Measurements from ENCODE around the gene FUT8.

Gene FUT8

GRCh38 chr14:65600742-65601141 lies 188.2 kb downstream of the FUT8 start:
- no peak overlapping the region for H3K27ac ChIP-seq (ENCODE audit: low read length)
- no peaks in the 10 kb centered on the region for H3K27me3 ChIP-seq (ENCODE audit: insufficient read depth, low read length)
- H3K4me3 ChIP-seq (ENCODE audit: low read length), result no peak overlapping the region
- no peaks in the 10 kb centered on the region for H3K36me3 ChIP-seq (ENCODE audit: insufficient read depth, low read depth, low read length)
- H3K9ac ChIP-seq (ENCODE audit: low read depth, low read length), result no peak overlapping the region
- no peaks in the 10 kb centered on the region for H3K9me3 ChIP-seq (ENCODE audit: insufficient read depth, low read depth, low read length)
- no peaks in the 10 kb centered on the region for H3K4me1 ChIP-seq (ENCODE audit: insufficient read depth, low read length)

GRCh38 chr14:65604535-65604934 lies 192.0 kb downstream of the FUT8 start:
- no peak overlapping the region for H3K4me3 ChIP-seq (ENCODE audit: low read length)
- H3K9me3 ChIP-seq (ENCODE audit: insufficient read depth, low read depth, low read length), result no peaks in the 10 kb centered on the region
- no peak overlapping the region for H3K27ac ChIP-seq (ENCODE audit: low read length)

GRCh38 chr14:65604936-65605335 lies 192.4 kb downstream of the FUT8 start:
- no peak overlapping the region for H3K9ac ChIP-seq (ENCODE audit: low read depth, low read length)
- no peaks in the 10 kb centered on the region for H3K27me3 ChIP-seq (ENCODE audit: insufficient read depth, low read length)
- no peak overlapping the region for H3K4me3 ChIP-seq (ENCODE audit: low read length)
- no peak overlapping the region for H3K27ac ChIP-seq (ENCODE audit: low read length)
- no peaks in the 10 kb centered on the region for H3K9me3 ChIP-seq (ENCODE audit: insufficient read depth, low read depth, low read length)
- H3K4me1 ChIP-seq (ENCODE audit: insufficient read depth, low read length), result no peaks in the 10 kb centered on the region
- no peaks in the 10 kb centered on the region for H3K36me3 ChIP-seq (ENCODE audit: insufficient read depth, low read depth, low read length)

More at GRCh38 chr14:65604535-65604934, 192.0 kb downstream of the FUT8 start:
- H3K9ac ChIP-seq (ENCODE audit: low read depth, low read length), result no peak overlapping the region
- no peaks in the 10 kb centered on the region for H3K27me3 ChIP-seq (ENCODE audit: insufficient read depth, low read length)
- no peaks in the 10 kb centered on the region for H3K36me3 ChIP-seq (ENCODE audit: insufficient read depth, low read depth, low read length)
- no peaks in the 10 kb centered on the region for H3K4me1 ChIP-seq (ENCODE audit: insufficient read depth, low read length)

DNA sequence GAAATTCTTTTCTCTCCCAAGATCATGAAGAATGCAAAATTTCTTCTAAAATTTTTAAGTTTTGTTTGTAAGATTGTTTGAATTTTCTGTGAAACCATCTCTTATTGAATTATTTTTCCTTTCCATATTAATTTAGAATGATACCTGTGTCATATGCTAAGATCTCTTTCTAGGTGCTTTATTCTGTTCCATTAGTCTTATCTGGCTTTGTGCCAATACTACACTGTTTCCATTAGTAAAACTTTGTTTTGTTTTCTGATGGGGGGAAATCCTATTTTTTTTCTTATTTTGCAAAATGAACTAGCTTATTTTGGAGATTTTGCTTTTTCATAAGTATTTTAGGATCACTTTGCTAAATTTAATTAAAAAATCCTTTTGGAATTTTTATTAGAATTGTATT lies 193.9 kb downstream of the FUT8 start:
- Histone ChIP-seq H3K27ac (ENCODE audit: low read length) (no peak overlapping the region), H3K9ac (ENCODE audit: low read depth, low read length) (no peak overlapping the region), H3K9me3 (ENCODE audit: insufficient read depth, low read depth, low read length) (no peaks in the 10 kb centered on the region), H3K4me1 (ENCODE audit: insufficient read depth, low read length) (no peaks in the 10 kb centered on the region), H3K4me3 (ENCODE audit: low read length) (no peak overlapping the region), H3K36me3 (ENCODE audit: insufficient read depth, low read depth, low read length) (no peaks in the 10 kb centered on the region), H3K27me3 (ENCODE audit: insufficient read depth, low read length) (no peaks in the 10 kb centered on the region)

GRCh38 chr14:65613131-65613650 lies 200.7 kb downstream of the FUT8 start:
- no peaks in the 10 kb centered on the region for H3K4me1 ChIP-seq (ENCODE audit: insufficient read depth, low read length)
- H3K27ac ChIP-seq (ENCODE audit: low read length), result no peak overlapping the region
- 0 out of 2 replicates have a peak, but pooled peaks cover 4% of the 10 kb centered on the region for H3K36me3 ChIP-seq (ENCODE audit: insufficient read depth, low read depth, low read length)
- H3K4me3 ChIP-seq (ENCODE audit: low read length), result no peak overlapping the region
- H3K9me3 ChIP-seq (ENCODE audit: insufficient read depth, low read depth, low read length), result no peaks in the 10 kb centered on the region
- no peaks in the 10 kb centered on the region for H3K27me3 ChIP-seq (ENCODE audit: insufficient read depth, low read length)
- H3K9ac ChIP-seq (ENCODE audit: low read depth, low read length), result no peak overlapping the region

- Histone ChIP-seq H3K9ac (ENCODE audit: low read depth, low read length) (no peak overlapping the region), H3K27ac (ENCODE audit: low read length) (no peak overlapping the region), H3K4me3 (ENCODE audit: low read length) (no peak overlapping the region), H3K9me3 (ENCODE audit: insufficient read depth, low read depth, low read length) (no peaks in the 10 kb centered on the region), H3K27me3 (ENCODE audit: insufficient read depth, low read length) (no peaks in the 10 kb centered on the region), H3K4me1 (ENCODE audit: insufficient read depth, low read length) (no peaks in the 10 kb centered on the region; the same call in 1 of the 2 replicates), H3K36me3 (ENCODE audit: insufficient read depth, low read depth, low read length) (0 out of 2 replicates have a peak, but pooled peaks cover 4% of the 10 kb centered on the region)
Observed at GRCh38 chr14:65618996-65619395, 206.5 kb downstream of the FUT8 start.

DNA sequence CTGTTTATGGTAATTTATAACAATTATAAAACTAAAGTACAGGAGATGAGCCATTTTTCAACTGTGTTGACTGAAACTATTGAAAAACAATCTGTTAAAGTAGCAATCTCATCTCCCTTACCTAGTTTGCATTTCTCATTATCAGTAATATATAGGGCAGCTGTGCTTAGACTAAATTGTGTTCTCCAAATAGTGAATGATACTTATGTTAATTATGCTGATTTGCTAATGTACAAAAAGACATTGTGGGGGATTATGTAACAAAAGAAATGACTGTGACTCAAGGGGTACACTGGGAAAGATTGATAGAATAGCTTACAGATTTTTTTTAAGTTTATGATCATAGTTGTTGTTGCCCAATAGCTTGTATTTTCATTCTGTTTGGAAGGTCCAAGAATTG lies 207.7 kb downstream of the FUT8 start:
- Histone ChIP-seq H3K9ac (ENCODE audit: low read depth, low read length) (no peak overlapping the region), H3K9me3 (ENCODE audit: insufficient read depth, low read depth, low read length) (no peaks in the 10 kb centered on the region), H3K4me1 (ENCODE audit: insufficient read depth, low read length) (no peaks in the 10 kb centered on the region; the same call in 1 of the 2 replicates), H3K36me3 (ENCODE audit: insufficient read depth, low read depth, low read length) (0 out of 2 replicates have a peak, but pooled peaks cover 4% of the 10 kb centered on the region), H3K4me3 (ENCODE audit: low read length) (no peak overlapping the region), H3K27ac (ENCODE audit: low read length) (no peak overlapping the region), H3K27me3 (ENCODE audit: insufficient read depth, low read length) (no peaks in the 10 kb centered on the region)

DNA sequence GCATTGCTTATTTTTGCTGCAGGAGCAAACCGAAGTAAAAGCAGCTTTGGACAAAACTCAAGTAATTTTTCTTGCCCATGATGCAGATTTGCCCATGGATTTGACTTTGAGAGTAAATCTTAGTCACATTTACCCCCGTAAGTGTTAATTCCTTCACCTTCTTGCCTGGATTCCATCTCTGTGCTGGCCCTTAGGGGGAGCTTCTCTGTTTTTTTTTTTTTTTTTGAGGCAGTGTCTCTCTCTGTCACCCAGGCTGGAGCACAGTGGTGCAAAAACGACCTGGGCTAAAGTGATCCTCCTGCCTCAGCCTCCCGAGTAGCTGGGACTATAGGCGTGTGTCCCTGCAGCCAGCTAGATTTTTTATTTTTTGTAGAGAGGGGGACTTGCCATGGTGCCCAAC lies 210.2 kb downstream of the FUT8 start:
- Histone ChIP-seq H3K27ac (ENCODE audit: low read length) (no peak overlapping the region), H3K36me3 (ENCODE audit: insufficient read depth, low read depth, low read length) (no peaks in the 10 kb centered on the region), H3K9ac (ENCODE audit: low read depth, low read length) (no peak overlapping the region), H3K4me3 (ENCODE audit: low read length) (no peak overlapping the region), H3K4me1 (ENCODE audit: insufficient read depth, low read length) (no peaks in the 10 kb centered on the region; the same call in 1 of the 2 replicates), H3K9me3 (ENCODE audit: insufficient read depth, low read depth, low read length) (no peaks in the 10 kb centered on the region), H3K27me3 (ENCODE audit: insufficient read depth, low read length) (no peaks in the 10 kb centered on the region)

DNA sequence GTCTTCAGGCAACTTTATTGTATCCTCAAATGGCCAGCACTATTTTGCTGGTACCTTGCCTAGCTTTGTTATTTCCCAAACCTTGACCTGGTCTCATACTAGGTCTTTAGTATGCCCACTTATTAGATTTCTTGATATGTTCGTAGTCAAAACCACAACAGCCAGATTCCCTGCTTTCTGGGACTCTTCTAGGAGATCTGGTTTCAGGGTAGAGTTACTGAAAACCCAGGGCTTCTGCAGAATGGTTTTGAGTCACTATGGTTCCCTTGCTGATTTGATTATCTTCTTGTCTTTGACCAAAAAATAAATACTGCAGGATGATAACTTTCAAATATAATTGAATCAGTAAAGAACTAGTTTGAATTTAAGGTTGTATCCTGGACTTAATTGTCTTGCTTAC lies 211.2 kb downstream of the FUT8 start:
- H3K4me1 ChIP-seq (ENCODE audit: insufficient read depth, low read length), result peaks cover 2% of the 10 kb centered on the region; the same call in 1 of the 2 replicates
- H3K27me3 ChIP-seq (ENCODE audit: insufficient read depth, low read length), result no peaks in the 10 kb centered on the region
- H3K36me3 ChIP-seq (ENCODE audit: insufficient read depth, low read depth, low read length), result no peaks in the 10 kb centered on the region
- H3K4me3 ChIP-seq (ENCODE audit: low read length), result no peak overlapping the region
- no peak overlapping the region for H3K27ac ChIP-seq (ENCODE audit: low read length)
- no peak overlapping the region for H3K9ac ChIP-seq (ENCODE audit: low read depth, low read length)
- H3K9me3 ChIP-seq (ENCODE audit: insufficient read depth, low read depth, low read length), result no peaks in the 10 kb centered on the region

DNA sequence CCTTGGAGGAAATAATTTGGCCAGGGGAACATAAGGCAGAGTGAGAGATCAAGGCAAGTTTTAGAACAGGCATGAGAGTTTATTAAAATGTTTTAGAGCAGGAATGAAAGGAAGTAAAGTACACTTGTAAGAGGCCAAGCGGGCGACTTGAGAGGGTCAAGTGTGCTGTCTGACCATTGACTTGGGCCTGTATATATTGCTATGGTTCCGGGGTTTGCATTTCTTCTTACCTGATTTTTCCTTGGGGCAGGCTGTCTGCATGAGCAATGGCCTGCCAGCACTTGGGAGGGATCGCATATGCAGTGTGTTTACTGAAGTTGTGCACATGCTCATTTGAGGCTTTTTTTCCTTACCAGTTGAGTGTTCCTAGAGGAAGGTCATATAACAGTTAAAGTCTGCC lies 214.8 kb downstream of the FUT8 start:
- peaks cover 3% of the 10 kb centered on the region; the same call in 1 of the 2 replicates for H3K4me1 ChIP-seq (ENCODE audit: insufficient read depth, low read length)
- H3K27me3 ChIP-seq (ENCODE audit: insufficient read depth, low read length), result no peaks in the 10 kb centered on the region
- H3K9ac ChIP-seq (ENCODE audit: low read depth, low read length), result no peak overlapping the region
- H3K9me3 ChIP-seq (ENCODE audit: insufficient read depth, low read depth, low read length), result peaks cover 6% of the 10 kb centered on the region; the same call in 1 of the 2 replicates
- no peak overlapping the region for H3K4me3 ChIP-seq (ENCODE audit: low read length)
- H3K27ac ChIP-seq (ENCODE audit: low read length), result no peak overlapping the region
- peaks cover 3% of the 10 kb centered on the region; the same call in 1 of the 2 replicates for H3K36me3 ChIP-seq (ENCODE audit: insufficient read depth, low read depth, low read length)

DNA sequence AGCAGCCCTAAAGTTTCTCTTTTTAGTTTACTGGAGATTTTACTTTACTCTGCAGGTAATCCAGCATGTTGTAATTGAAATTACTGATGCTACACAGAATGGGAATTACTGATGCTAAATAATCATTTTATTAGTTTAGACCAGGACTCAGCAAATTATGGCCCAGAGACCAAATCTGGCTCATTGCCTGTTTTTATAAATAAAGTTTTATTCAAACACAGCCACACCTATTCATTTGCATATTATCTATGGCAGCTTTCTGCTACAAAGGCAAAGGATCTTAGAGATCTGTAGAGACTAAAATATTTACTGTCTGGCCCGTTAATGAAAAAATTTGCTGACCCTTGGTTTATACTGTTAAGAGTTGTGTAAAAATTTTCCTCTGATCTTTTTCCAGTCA lies 216.1 kb downstream of the FUT8 start:
- Histone ChIP-seq H3K4me3 (ENCODE audit: low read length) (no peak overlapping the region), H3K9ac (ENCODE audit: low read depth, low read length) (no peak overlapping the region), H3K27ac (ENCODE audit: low read length) (no peak overlapping the region), H3K9me3 (ENCODE audit: insufficient read depth, low read depth, low read length) (peaks cover 7% of the 10 kb centered on the region; the same call in 1 of the 2 replicates), H3K36me3 (ENCODE audit: insufficient read depth, low read depth, low read length) (peaks cover 3% of the 10 kb centered on the region; the same call in 1 of the 2 replicates), H3K27me3 (ENCODE audit: insufficient read depth, low read length) (no peaks in the 10 kb centered on the region), H3K4me1 (ENCODE audit: insufficient read depth, low read length) (peaks cover 3% of the 10 kb centered on the region; the same call in 1 of the 2 replicates)

- H3K36me3 ChIP-seq (ENCODE audit: insufficient read depth, low read depth, low read length), result peaks cover 3% of the 10 kb centered on the region; the same call in 1 of the 2 replicates
- no peak overlapping the region for H3K27ac ChIP-seq (ENCODE audit: low read length)
- no peaks in the 10 kb centered on the region for H3K27me3 ChIP-seq (ENCODE audit: insufficient read depth, low read length)
- H3K4me1 ChIP-seq (ENCODE audit: insufficient read depth, low read length), result peaks cover 3% of the 10 kb centered on the region; the same call in 1 of the 2 replicates
- H3K9me3 ChIP-seq (ENCODE audit: insufficient read depth, low read depth, low read length), result peaks cover 14% of the 10 kb centered on the region
- H3K9ac ChIP-seq (ENCODE audit: low read depth, low read length), result no peak overlapping the region
- no peak overlapping the region for H3K4me3 ChIP-seq (ENCODE audit: low read length)
Observed at GRCh38 chr14:65631040-65631439, 218.5 kb downstream of the FUT8 start.
